ENCODE results near the gene FUCA2.

- TF ChIP-seq, protein P1, sequence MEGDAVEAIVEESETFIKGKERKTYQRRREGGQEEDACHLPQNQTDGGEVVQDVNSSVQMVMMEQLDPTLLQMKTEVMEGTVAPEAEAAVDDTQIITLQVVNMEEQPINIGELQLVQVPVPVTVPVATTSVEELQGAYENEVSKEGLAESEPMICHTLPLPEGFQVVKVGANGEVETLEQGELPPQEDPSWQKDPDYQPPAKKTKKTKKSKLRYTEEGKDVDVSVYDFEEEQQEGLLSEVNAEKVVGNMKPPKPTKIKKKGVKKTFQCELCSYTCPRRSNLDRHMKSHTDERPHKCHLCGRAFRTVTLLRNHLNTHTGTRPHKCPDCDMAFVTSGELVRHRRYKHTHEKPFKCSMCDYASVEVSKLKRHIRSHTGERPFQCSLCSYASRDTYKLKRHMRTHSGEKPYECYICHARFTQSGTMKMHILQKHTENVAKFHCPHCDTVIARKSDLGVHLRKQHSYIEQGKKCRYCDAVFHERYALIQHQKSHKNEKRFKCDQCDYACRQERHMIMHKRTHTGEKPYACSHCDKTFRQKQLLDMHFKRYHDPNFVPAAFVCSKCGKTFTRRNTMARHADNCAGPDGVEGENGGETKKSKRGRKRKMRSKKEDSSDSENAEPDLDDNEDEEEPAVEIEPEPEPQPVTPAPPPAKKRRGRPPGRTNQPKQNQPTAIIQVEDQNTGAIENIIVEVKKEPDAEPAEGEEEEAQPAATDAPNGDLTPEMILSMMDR (conservative IDR thresholded peaks at IDR 0.05; ENCODE audit: low read length), result no peak
- TF ChIP-seq EZH2phosphoT487 (IDR thresholded peaks at IDR 0.05; ENCODE audit: borderline replicate concordance), result no peak
Observed at GRCh38 chr6:143516690-143517446, 5.3 kb upstream of the FUCA2 start.
